GM12864 (cell line): ENCODE data around the gene TSSK2.

Experiments used
- DNase-seq: peaks from one replicate; pipeline ENCODE4 v3.0.0-alpha.2; 2011; ENCODE audit warnings: low read depth
- H3K4me3 ChIP-seq: 2 replicates; pipeline ENCODE4 v1.5.1; 2011; ENCODE audit warnings: mild to moderate bottlenecking, low read depth, low read length, control low read depth
- TF ChIP-seq, protein P1 (sequence below): IDR thresholded peaks from 2 replicates; pipeline ENCODE4 v1.5.1; 2011; ENCODE audit warnings: low read depth, mild to moderate bottlenecking, moderate library complexity, low read length, control low read depth, inconsistent platforms; ENCODE audit errors: missing control alignments

The TSSK2 gene

DNA sequence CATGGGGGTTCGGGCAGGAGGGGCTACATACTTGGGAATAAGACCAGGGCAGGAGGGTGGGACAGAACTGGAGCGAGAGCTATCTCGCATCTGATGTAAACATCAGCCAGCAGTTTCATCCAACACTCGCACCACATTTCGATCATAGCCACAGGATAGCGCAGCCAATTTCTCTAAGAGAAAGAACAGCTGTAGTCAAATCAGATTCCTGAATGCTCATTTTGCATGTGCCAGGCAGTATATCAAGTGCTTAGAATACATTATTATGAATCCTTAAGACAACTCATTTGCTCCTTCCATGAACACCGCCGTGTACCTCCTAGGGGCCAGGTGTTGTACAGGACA is 23.4 kb upstream of the TSSK2 start:
- TF ChIP-seq, protein P1, sequence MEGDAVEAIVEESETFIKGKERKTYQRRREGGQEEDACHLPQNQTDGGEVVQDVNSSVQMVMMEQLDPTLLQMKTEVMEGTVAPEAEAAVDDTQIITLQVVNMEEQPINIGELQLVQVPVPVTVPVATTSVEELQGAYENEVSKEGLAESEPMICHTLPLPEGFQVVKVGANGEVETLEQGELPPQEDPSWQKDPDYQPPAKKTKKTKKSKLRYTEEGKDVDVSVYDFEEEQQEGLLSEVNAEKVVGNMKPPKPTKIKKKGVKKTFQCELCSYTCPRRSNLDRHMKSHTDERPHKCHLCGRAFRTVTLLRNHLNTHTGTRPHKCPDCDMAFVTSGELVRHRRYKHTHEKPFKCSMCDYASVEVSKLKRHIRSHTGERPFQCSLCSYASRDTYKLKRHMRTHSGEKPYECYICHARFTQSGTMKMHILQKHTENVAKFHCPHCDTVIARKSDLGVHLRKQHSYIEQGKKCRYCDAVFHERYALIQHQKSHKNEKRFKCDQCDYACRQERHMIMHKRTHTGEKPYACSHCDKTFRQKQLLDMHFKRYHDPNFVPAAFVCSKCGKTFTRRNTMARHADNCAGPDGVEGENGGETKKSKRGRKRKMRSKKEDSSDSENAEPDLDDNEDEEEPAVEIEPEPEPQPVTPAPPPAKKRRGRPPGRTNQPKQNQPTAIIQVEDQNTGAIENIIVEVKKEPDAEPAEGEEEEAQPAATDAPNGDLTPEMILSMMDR = no peak

DNA sequence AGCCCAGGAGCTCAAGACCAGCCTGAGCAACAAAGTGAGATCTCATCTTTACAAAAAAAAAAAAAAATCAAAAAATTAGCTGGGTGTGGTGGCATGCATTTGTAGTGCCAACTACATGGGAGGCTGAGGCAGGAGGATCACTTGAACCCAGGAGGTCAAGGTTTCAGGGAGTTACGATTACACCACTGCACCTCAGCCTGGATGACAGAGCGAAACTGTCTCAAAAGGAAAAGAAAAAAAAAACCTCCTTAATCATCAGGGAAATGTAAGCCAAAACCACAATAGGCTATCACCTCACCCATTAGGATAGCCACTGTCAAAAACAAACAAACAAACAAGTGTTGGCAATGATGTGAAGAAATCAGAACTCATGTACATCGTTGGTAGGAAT is 22.3 kb upstream of the TSSK2 start:
- no peak overlapping the region for H3K4me3 ChIP-seq
- DNase-seq = no peak
- TF ChIP-seq, protein P1 = no peak

More for the DNA sequence above, 23.4 kb upstream of the TSSK2 start:
- no peak overlapping the region for H3K4me3 ChIP-seq
- DNase-seq = no peak

DNA sequence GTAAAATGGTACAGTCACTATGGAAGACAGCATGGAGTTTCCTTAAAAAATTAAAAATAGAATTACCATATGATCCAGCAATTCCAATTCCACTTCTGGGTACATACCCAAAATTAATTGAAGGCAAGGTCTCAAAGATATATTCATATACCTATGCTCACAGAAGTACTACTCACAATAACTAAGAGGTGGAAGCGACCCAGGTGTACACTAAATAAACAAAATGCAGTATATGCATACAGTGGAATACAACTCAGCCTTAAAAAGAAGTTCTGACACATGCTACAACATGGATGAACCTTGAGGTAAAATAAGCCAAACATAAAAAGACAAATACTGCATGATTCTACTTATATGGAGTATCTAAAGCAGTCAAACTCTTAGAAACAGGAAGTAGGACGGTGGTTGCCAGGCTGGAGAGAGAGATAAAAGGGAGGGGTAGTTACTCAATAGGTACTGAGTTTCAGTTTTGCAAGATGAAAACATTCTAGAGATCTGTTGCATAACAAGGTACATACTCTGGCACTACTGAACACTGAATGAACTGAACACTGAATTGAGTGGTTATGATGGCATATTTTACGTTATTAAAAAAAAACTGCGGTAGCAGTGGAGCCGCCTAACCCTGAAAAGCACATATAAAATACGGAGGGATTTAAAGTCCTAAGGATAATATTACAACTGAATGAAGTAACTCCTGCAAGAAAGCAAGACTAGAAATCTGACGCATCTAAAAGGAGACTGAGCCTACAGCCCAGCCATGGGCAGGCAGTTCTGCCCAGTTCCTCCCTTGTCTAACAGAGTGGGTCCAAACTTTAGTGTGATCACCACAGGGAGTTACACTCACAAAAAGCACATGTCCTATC is 21.7 kb upstream of the TSSK2 start:
- peak; percentile 64 for DNase-seq
- TF ChIP-seq, protein P1 = no peak
- H3K4me3 ChIP-seq = no peak overlapping the region

DNA sequence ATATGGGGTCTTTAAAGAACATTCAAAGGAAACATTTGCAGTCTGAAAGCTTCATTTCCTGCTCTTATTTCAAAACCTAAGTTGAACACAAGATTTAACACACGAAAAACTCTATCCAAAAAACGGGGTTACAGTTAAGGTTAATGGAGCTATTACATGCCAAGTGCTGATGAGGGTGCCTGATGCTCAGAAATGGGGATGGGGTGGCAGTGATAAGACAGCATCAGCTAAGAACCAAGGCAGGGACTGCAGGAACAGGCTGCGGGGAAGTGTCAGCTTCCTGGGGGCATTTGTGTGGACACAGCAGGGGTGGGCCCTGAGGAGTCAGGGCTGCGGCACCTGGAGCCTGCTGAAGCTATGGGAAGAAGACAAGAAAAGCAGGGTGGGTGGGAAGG is 21.0 kb upstream of the TSSK2 start:
- no peak for DNase-seq
- TF ChIP-seq, protein P1 = no peak
- no peak overlapping the region for H3K4me3 ChIP-seq

DNA sequence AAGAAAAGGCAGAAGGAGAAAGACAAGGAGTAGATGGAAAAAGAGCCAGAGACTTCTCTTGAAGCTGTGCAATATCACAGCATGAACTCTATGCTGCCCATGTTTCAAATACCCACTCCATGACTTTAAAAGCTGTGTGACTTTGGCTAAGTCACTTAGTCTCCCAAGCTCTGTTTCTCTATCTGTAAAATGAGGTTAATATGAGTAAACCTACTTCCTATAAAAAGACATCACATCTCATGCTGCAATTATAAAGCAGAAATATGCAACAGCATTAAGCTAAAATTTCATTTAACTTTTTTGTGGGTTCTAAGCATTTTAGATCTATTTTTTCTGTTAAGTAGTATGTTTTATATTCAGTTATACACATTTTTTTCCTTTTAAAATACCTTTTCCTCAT is 20.5 kb upstream of the TSSK2 start:
- TF ChIP-seq, protein P1 = no peak
- no peak overlapping the region for H3K4me3 ChIP-seq
- DNase-seq = no peak

DNA sequence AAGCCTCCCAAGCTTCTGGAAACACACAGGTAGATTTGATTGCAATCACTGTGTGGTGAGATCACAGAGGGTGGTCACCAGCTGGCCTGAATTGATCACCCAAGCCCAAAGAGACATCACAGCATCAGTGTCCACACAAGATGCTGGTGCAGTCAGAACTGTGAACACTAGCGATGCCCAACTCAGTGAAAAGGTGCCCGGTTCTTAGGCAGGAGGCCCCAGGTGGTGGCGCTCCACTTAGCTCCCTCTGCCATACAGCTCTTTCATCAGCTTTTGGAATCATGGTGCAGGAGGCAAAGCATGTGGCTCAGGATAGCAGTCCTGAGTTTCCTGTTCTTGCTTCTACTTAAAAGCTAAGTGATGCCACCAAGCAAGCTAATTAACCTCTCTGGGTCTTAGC is 20.0 kb upstream of the TSSK2 start:
- TF ChIP-seq, protein P1 = no peak
- H3K4me3 ChIP-seq = no peak overlapping the region
- no peak for DNase-seq

DNA sequence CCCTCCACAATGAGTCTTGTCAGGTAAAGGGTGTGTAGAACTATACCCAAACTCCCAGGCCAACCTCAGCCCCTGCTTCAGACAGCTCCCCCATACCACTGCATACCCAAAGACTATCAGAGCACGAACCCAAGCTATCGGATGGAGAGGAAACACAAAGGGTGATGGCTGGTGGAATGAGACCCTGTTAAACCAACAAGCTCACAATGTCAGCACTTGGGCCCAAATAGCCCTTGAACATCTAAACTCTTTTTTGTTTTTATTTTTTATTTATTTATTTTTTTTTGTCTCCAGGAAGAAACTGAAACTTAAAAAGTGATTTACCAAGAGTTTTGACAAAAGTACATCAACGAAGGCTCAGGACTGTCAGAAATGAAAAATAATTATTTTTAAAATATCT is 19.5 kb upstream of the TSSK2 start:
- DNase-seq = no peak
- no peak overlapping the region for H3K4me3 ChIP-seq
- TF ChIP-seq, protein P1 = no peak
